GM12873 (cell line): Measurements from ENCODE around the gene VEZF1.

ENCODE experiments used
- TF ChIP-seq, protein P1 (sequence below): IDR thresholded peaks from 2 replicates; pipeline ENCODE4 v1.5.1; 2012; ENCODE audit warnings: low read depth, mild to moderate bottlenecking, moderate library complexity, low read length, control low read depth; ENCODE audit not compliant: insufficient read depth; ENCODE audit errors: missing control alignments

The VEZF1 gene

DNA sequence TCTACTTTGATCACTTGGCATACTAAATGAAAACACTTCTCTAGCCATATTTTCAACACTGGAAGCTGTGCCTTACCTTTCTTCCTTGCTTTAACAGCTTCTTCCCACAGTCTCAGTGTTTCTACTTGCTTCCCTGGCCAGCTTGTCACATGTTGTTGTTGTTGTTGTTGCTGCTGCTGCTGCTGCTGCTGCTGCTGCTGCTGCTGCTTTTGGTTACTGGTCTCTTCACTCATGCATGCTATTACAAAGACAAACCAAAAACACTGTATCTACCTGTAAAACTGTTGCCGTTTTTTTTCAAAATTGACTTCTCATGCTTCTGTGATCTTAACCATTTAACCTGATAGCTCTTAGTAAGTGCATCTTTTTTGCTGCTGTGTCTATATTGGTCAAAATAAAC, 9.0 kb downstream of the VEZF1 start:
- TF ChIP-seq, protein P1, sequence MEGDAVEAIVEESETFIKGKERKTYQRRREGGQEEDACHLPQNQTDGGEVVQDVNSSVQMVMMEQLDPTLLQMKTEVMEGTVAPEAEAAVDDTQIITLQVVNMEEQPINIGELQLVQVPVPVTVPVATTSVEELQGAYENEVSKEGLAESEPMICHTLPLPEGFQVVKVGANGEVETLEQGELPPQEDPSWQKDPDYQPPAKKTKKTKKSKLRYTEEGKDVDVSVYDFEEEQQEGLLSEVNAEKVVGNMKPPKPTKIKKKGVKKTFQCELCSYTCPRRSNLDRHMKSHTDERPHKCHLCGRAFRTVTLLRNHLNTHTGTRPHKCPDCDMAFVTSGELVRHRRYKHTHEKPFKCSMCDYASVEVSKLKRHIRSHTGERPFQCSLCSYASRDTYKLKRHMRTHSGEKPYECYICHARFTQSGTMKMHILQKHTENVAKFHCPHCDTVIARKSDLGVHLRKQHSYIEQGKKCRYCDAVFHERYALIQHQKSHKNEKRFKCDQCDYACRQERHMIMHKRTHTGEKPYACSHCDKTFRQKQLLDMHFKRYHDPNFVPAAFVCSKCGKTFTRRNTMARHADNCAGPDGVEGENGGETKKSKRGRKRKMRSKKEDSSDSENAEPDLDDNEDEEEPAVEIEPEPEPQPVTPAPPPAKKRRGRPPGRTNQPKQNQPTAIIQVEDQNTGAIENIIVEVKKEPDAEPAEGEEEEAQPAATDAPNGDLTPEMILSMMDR = no peak

DNA sequence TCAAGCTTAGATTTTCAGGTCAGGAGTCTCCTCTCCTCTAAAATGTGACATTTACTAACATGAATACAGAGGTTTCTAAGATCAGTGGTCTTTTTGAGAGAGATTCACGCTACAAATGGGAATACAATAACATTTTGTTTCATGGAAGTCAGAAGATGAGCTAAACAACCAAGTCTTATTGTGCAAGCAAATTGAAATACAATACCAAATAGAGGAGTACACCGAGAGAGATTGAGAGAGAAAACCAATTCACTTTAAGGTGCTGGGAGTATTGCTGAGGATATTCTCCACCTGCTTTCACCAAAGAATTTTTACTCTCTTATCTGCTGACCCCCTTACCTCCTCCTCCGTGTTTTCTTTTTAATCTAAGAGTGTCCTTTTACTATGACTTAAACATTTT, 11.5 kb downstream of the VEZF1 start:
- TF ChIP-seq, protein P1 = no peak

DNA sequence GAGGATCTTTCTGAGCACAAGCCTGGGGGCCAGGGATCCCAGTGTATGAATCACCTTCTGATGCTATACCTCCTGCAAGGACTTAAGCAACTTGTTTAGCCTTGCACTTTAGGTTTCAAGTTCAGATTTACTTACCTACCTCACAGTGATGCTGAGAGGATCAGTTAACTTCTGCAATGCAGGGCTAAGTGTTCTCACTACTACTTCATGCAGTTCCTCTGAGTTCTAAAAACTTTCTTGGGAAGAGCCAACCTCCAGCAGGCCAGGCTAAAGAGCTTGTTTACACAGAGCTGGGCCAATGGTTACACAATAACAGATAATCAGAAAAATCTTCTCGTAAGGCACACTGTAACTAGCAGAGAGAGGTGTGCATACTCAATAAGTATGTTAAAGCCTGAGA, 13.0 kb downstream of the VEZF1 start:
- TF ChIP-seq, protein P1 = no peak

DNA sequence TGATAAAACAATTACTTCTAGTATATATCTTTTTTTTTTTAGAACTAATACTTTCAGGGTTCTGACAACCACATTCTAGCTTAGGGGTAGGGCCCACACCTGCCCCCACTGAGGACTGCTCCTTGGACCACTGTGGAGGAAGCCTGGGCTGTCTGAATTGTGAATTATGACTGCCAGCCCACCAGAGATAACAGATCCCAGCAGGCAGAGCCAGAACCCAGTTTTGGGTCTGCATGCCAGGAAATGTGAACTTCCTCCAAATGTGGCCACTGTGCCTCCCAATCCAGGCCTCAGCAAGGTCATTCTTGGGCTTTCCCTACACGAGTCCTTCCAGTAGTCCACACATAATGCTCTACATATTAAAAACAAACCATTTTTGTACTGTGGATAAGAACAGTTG, 15.9 kb downstream of the VEZF1 start:
- TF ChIP-seq, protein P1 = no peak

DNA sequence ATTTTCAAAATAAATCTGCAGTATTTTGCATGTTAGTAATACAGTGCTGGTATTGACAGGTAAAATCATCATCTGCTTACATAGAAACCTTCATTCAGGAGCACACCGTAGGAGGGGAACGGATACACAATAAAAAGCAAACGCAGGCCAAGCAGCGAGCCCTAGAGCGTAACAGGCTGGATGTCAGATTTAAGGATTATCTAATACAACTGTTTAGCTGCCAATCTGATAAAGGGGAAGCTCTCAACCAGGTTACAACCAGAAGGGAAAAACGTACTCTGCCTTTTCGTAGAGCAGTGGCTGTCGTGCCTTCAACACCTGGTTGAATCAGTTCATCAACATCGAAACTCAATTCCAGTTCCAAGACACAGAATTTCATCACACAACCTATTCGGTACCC, 16.5 kb downstream of the VEZF1 start:
- TF ChIP-seq, protein P1 = no peak

DNA sequence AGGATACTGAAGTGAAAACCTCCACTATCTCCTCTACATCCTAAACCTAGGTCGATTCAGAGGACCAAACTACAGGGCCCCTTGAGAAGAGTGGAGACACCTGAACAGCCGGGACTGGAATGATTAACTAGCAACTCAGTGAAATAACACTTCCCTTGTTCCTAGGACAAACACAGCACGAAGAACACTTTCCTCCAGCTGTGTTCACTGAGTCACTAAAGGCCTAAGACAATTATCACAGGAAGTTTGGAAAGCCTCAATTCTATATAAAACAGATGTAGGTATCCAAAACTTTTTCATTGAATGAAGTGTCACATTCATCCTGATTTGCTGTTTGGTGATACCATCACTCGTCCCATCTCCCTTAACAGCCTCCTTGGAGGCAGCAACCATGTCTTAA, 17.3 kb downstream of the VEZF1 start:
- TF ChIP-seq, protein P1 = no peak

DNA sequence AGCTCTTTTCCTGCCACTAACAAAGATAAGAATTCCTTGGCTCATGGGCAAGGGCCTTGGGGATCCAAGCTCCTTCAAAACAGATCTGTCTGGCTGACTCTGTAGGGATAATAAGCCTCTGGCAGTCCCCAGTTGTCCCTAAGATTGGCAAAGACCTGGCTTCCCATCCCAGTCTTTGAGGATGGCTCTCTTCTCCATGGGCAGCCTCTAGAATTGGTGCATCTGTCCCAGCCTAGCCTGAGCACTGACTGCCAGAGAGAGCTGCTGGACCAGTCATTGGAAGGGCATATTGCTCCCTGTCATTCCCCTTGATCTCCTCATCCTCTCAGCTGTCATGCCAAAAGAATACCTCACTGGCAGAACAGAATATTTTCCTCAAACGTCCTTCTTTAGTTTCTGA, 19.6 kb downstream of the VEZF1 start:
- TF ChIP-seq, protein P1 = no peak
